NCI-H748 (cell line): ENCODE results near the gene SYNGR1.

Experiments used
- DNase-seq: peaks from one replicate; lab custom pipeline; 2025; ENCODE audit not compliant: unreplicated experiment; lab: John Stamatoyannopoulos, UW

The SYNGR1 gene

GRCh38 chr22:39428597-39429071, 78.8 kb downstream of the SYNGR1 start:
- DNase-seq, result peak; percentile 79

- no peak for DNase-seq
Observed at GRCh38 chr22:39429186-39429585, 79.4 kb downstream of the SYNGR1 start.

- no peak for DNase-seq
Observed at GRCh38 chr22:39429916-39430575, 80.3 kb downstream of the SYNGR1 start.

GRCh38 chr22:39430576-39431150, 80.9 kb downstream of the SYNGR1 start:
- no peak for DNase-seq

GRCh38 chr22:39431216-39431801, 81.5 kb downstream of the SYNGR1 start:
- no peak for DNase-seq

- no peak for DNase-seq
Observed at GRCh38 chr22:39431821-39432251, 82.0 kb downstream of the SYNGR1 start.

GRCh38 chr22:39432361-39432811, 82.6 kb downstream of the SYNGR1 start:
- no peak for DNase-seq

GRCh38 chr22:39433476-39434242, 83.9 kb downstream of the SYNGR1 start:
- DNase-seq, result no peak

- no peak for DNase-seq
Observed at GRCh38 chr22:39434243-39434653, 84.5 kb downstream of the SYNGR1 start.

GRCh38 chr22:39434721-39435120, 84.9 kb downstream of the SYNGR1 start:
- DNase-seq, result no peak
